Measurements from ENCODE around the gene ARHGAP33. TPM values are rescaled to one million over a fixed set of nuclear protein-coding genes. Genes with fewer than 3 reads are reported as not detected.
A peak's percentile ranks its signal among the peaks of the same experiment; 100 is the strongest.

The ARHGAP33 gene
- total RNA-seq, 1 experiment from 2014 or later = 18.3 TPM

- no peaks in the 10 kb centered on the region for H3K4me1 ChIP-seq
- Mint-ChIP-seq H3K4me3 (ENCODE audit: unreplicated experiment) (peak overlapping the region; percentile 3), H3K27ac (ENCODE audit: unreplicated experiment) (no peak overlapping the region), H3K27me3 (ENCODE audit: insufficient read depth, unreplicated experiment) (peaks cover 3% of the 10 kb centered on the region), H3K36me3 (ENCODE audit: insufficient read depth, unreplicated experiment) (peaks cover 18% of the 10 kb centered on the region), H3K4me1 (ENCODE audit: low read depth, unreplicated experiment) (peaks cover 11% of the 10 kb centered on the region), H3K9me3 (ENCODE audit: unreplicated experiment) (no peaks in the 10 kb centered on the region)
- H3K27me3 ChIP-seq (replicated peaks; ENCODE audit: control insufficient read depth, insufficient read depth, low read length) = no peaks in the 10 kb centered on the region
- peak in 1 of 2 experiments; percentile 26 for DNase-seq
- H3K4me3 ChIP-seq (ENCODE audit: low read depth, low read length) = no peak overlapping the region
- H3K9me3 ChIP-seq = no peaks in the 10 kb centered on the region
- intact Hi-C loops (cut with micrococcal nuclease; ENCODE audit: unreplicated experiment) = no loop called here
- no peaks in the 10 kb centered on the region; the same call in 1 of the 2 replicates for H3K36me3 ChIP-seq (ENCODE audit: control insufficient read depth, insufficient read depth, low read length)
- ChIA-PET POLR2A (no interaction called here), CTCF (interaction anchor here (0.6 kb wide), 1 partner anchor 7 kb away, joined by 3 read pairs; no protein-coding TSS in a partner anchor)
- TF ChIP-seq CTCF (IDR thresholded peaks at IDR 0.05; ENCODE audit: insufficient read depth in 1 of 2, low read depth in 1 of 2, low read length in 1 of 2, severe bottlenecking in 1 of 2, unreplicated experiment in 1 of 2) = no peak
- BruUV-seq (replicated peaks) = no TSS peak
These were observed 1.9 kb downstream of the ARHGAP33 start for GRCh38 chr19:35777086-35777841.

GRCh38 chr19:35777961-35778360, 2.6 kb downstream of the ARHGAP33 start:
- Mint-ChIP-seq H3K27me3 (ENCODE audit: insufficient read depth, unreplicated experiment) (peaks cover 3% of the 10 kb centered on the region), H3K4me1 (ENCODE audit: low read depth, unreplicated experiment) (peaks cover 12% of the 10 kb centered on the region), H3K36me3 (ENCODE audit: insufficient read depth, unreplicated experiment) (peaks cover 18% of the 10 kb centered on the region), H3K4me3 (ENCODE audit: unreplicated experiment) (peak overlapping the region; percentile 3), H3K27ac (ENCODE audit: unreplicated experiment) (no peak overlapping the region), H3K9me3 (ENCODE audit: unreplicated experiment) (no peaks in the 10 kb centered on the region)
- ChIA-PET CTCF (no interaction called here), POLR2A (no interaction called here)
- H3K27me3 ChIP-seq (replicated peaks; ENCODE audit: control insufficient read depth, insufficient read depth, low read length) = no peaks in the 10 kb centered on the region
- TF ChIP-seq CTCF (IDR thresholded peaks at IDR 0.05; ENCODE audit: insufficient read depth in 1 of 2, low read depth in 1 of 2, low read length in 1 of 2, severe bottlenecking in 1 of 2, unreplicated experiment in 1 of 2) = no peak
- H3K9me3 ChIP-seq = no peaks in the 10 kb centered on the region
- no TSS peak for BruUV-seq (replicated peaks)
- intact Hi-C loops (cut with micrococcal nuclease; ENCODE audit: unreplicated experiment) = no loop called here
- no peaks in the 10 kb centered on the region; the same call in 1 of the 2 replicates for H3K36me3 ChIP-seq (ENCODE audit: control insufficient read depth, insufficient read depth, low read length)
- no peak overlapping the region for H3K4me3 ChIP-seq (ENCODE audit: low read depth, low read length)
- no peak for DNase-seq
- no peaks in the 10 kb centered on the region for H3K4me1 ChIP-seq

GRCh38 chr19:35779033-35779432, 3.7 kb downstream of the ARHGAP33 start:
- Histone ChIP-seq H3K4me3 (ENCODE audit: low read depth, low read length) (no peak overlapping the region), H3K36me3 (ENCODE audit: control insufficient read depth, insufficient read depth, low read length) (no peaks in the 10 kb centered on the region; the same call in 1 of the 2 replicates), H3K27me3 (replicated peaks; ENCODE audit: control insufficient read depth, insufficient read depth, low read length) (no peaks in the 10 kb centered on the region), H3K9me3 (no peaks in the 10 kb centered on the region), H3K4me1 (no peaks in the 10 kb centered on the region)
- Mint-ChIP-seq H3K4me1 (ENCODE audit: low read depth, unreplicated experiment) (peaks cover 17% of the 10 kb centered on the region), H3K9me3 (ENCODE audit: unreplicated experiment) (no peaks in the 10 kb centered on the region), H3K4me3 (ENCODE audit: unreplicated experiment) (no peak overlapping the region), H3K27me3 (ENCODE audit: insufficient read depth, unreplicated experiment) (peaks cover 3% of the 10 kb centered on the region), H3K27ac (ENCODE audit: unreplicated experiment) (no peak overlapping the region), H3K36me3 (ENCODE audit: insufficient read depth, unreplicated experiment) (peaks cover 18% of the 10 kb centered on the region)
- DNase-seq = no peak
- CTCF ChIA-PET = no interaction called here
- POLR2A ChIA-PET = no interaction called here
- no TSS peak for BruUV-seq (replicated peaks)
- intact Hi-C loops (cut with micrococcal nuclease; ENCODE audit: unreplicated experiment) = no loop called here
- TF ChIP-seq CTCF (IDR thresholded peaks at IDR 0.05; ENCODE audit: insufficient read depth in 1 of 2, low read depth in 1 of 2, low read length in 1 of 2, severe bottlenecking in 1 of 2, unreplicated experiment in 1 of 2) = no peak

Data from Caco-2 (cell line).